Loucy (cell line): ENCODE data around the gene MAP4K3.

Experiments
- H2AFZ ChIP-seq: fragments of 200-600 bp; sonication (generic); 2 replicates; pipeline ENCODE4 v1.6.0; 2016; ENCODE audit warnings: antibody characterized with exemption, mild to moderate bottlenecking, low read length, moderate library complexity
- H3F3A ChIP-seq: fragments of 200-600 bp; 2 replicates; pipeline ENCODE4 v1.6.0; 2016; ENCODE audit warnings: antibody characterized with exemption, low read depth, mild to moderate bottlenecking
- H3K27me3 ChIP-seq: fragments of 200-600 bp; sonication (generic); 2 replicates; pipeline ENCODE4 v1.6.1; 2014; ENCODE audit warnings: low read length, mild to moderate bottlenecking; ENCODE audit not compliant: insufficient read depth, poor library complexity, severe bottlenecking
- H3K36me3 ChIP-seq: fragments of 200-600 bp; sonication (generic); 2 replicates; pipeline ENCODE4 v1.6.1; 2016; ENCODE audit warnings: low read length; ENCODE audit not compliant: insufficient read depth
- H3K4me1 ChIP-seq: fragments of 200-600 bp; sonication (generic); 2 replicates; pipeline ENCODE4 v1.5.1; 2014; ENCODE audit warnings: low read length, mild to moderate bottlenecking; ENCODE audit not compliant: insufficient read depth, poor library complexity, severe bottlenecking
- H3K4me2 ChIP-seq: fragments of 200-600 bp; sonication (generic); 2 replicates; pipeline ENCODE4 v1.6.0; 2014; ENCODE audit warnings: antibody characterized with exemption, low read length, low read depth, mild to moderate bottlenecking; ENCODE audit not compliant: poor library complexity, severe bottlenecking
- H3K4me3 ChIP-seq: fragments of 200-600 bp; sonication (generic); 2 replicates; pipeline ENCODE4 v1.5.1; 2014; ENCODE audit warnings: low read length, mild to moderate bottlenecking, mixed read lengths; ENCODE audit not compliant: poor library complexity, severe bottlenecking
- H3K79me2 ChIP-seq: fragments of 200-600 bp; sonication (generic); 2 replicates; pipeline ENCODE4 v1.6.1; 2014; ENCODE audit warnings: low read length; ENCODE audit not compliant: insufficient read depth
- H3K9ac ChIP-seq: fragments of 200-600 bp; sonication (generic); 2 replicates; pipeline ENCODE4 v1.6.0; 2014; ENCODE audit warnings: mild to moderate bottlenecking, low read depth, low read length, moderate library complexity; ENCODE audit not compliant: poor library complexity, severe bottlenecking
- H3K9me2 ChIP-seq: fragments of 200-600 bp; sonication (generic); replicated peaks from 2 replicates; pipeline ENCODE4 v1.6.1; 2016; ENCODE audit warnings: low read depth, low read length, mixed read lengths
- H3K9me3 ChIP-seq: fragments of 200-600 bp; sonication (generic); 2 replicates; pipeline ENCODE4 v1.6.1; 2014; ENCODE audit warnings: mild to moderate bottlenecking, antibody characterized with exemption, low read length, low read depth; ENCODE audit not compliant: insufficient read depth
- H4K20me1 ChIP-seq: fragments of 200-600 bp; sonication (generic); 2 replicates; pipeline ENCODE4 v1.6.0; 2014; ENCODE audit warnings: antibody characterized with exemption, low read length, mild to moderate bottlenecking; ENCODE audit not compliant: insufficient read depth, poor library complexity, severe bottlenecking
- CTCF ChIP-seq: fragments of 200-600 bp; sonication (generic); conservative IDR thresholded peaks from 2 replicates; pipeline ENCODE4 v1.5.1; 2014; ENCODE audit warnings: mild to moderate bottlenecking, antibody characterized with exemption, low read length
- EZH2phosphoT487 ChIP-seq: fragments of 200-600 bp; IDR thresholded peaks from 2 replicates; pipeline ENCODE4 v1.6.1; 2018; ENCODE audit warnings: antibody characterized with exemption, mild to moderate bottlenecking, moderate library complexity, borderline replicate concordance

MAP4K3 gene

DNA sequence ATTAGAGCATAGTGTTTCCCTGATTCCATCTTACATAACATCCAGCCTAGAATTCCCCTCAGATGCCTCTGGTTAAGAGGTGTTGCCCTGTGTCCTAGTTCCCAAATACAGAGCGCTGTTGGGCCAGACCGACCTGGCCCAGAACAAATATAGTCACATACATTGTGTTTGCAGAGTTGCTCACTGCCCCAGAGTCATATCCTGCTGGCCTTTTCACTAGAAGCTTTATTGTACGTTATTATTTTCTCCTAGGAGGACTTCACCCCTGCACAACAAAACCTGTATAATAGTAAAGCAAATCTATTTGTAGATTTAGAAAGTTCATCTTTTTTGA is 11.1 kb upstream of the MAP4K3 start:
- Histone ChIP-seq H3K4me3 (no peak overlapping the region), H3F3A (no peaks in the 10 kb centered on the region), H3K9me3 (0 out of 2 replicates have a peak, but pooled peaks cover under 1% of the 10 kb centered on the region), H3K4me2 (no peak overlapping the region), H3K9me2 (no peaks in the 10 kb centered on the region), H4K20me1 (no peaks in the 10 kb centered on the region), H3K79me2 (no peaks in the 10 kb centered on the region), H3K9ac (no peak overlapping the region), H2AFZ (no peak overlapping the region), H3K27me3 (no peaks in the 10 kb centered on the region), H3K4me1 (no peaks in the 10 kb centered on the region), H3K36me3 (no peaks in the 10 kb centered on the region)
- TF ChIP-seq CTCF (no peak), EZH2phosphoT487 (no peak)

- TF ChIP-seq EZH2phosphoT487 (no peak), CTCF (no peak)
- H3K4me2 ChIP-seq = no peak overlapping the region
- no peaks in the 10 kb centered on the region for H4K20me1 ChIP-seq
- H2AFZ ChIP-seq = no peak overlapping the region
- H3K4me1 ChIP-seq = no peaks in the 10 kb centered on the region
- no peaks in the 10 kb centered on the region for H3K9me2 ChIP-seq
- no peak overlapping the region for H3K9ac ChIP-seq
- H3K36me3 ChIP-seq = no peaks in the 10 kb centered on the region
- no peaks in the 10 kb centered on the region for H3F3A ChIP-seq
- H3K9me3 ChIP-seq = 0 out of 2 replicates have a peak, but pooled peaks cover 3% of the 10 kb centered on the region
- H3K27me3 ChIP-seq = no peaks in the 10 kb centered on the region
- H3K4me3 ChIP-seq = no peak overlapping the region
- no peaks in the 10 kb centered on the region for H3K79me2 ChIP-seq
Observed at GRCh38 chr2:39447266-39448168, 10.4 kb upstream of the MAP4K3 start.

DNA sequence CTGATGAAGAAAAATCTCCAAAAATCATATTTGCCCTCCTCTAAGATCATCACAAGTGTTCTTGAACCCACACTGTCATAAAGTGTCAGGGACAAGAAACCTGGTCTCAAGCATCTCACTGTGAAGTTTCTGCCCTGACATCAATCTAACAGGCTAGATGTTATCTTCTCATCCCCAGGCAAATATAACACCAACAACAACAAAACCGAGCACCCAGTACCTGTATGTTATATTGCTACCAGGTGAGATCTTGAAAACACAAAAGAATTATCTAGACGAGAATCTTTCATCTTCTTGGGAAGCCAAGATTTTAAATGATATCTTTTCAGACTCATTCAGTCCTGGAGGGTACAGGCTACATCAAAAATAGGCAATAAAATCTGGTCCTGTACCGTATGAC is 8.8 kb upstream of the MAP4K3 start:
- Histone ChIP-seq H3K9ac (no peak overlapping the region), H3K4me2 (no peak overlapping the region)

More for the DNA sequence above, 8.8 kb upstream of the MAP4K3 start:
- H3K36me3 ChIP-seq = no peaks in the 10 kb centered on the region
- TF ChIP-seq EZH2phosphoT487 (no peak), CTCF (no peak)
- H3K27me3 ChIP-seq = no peaks in the 10 kb centered on the region
- H3K4me3 ChIP-seq = no peak overlapping the region
- H3K9me2 ChIP-seq = no peaks in the 10 kb centered on the region
- no peaks in the 10 kb centered on the region for H3K79me2 ChIP-seq
- H3F3A ChIP-seq = no peaks in the 10 kb centered on the region
- H4K20me1 ChIP-seq = no peaks in the 10 kb centered on the region
- no peak overlapping the region for H2AFZ ChIP-seq
- H3K9me3 ChIP-seq = 0 out of 2 replicates have a peak, but pooled peaks cover 3% of the 10 kb centered on the region
- H3K4me1 ChIP-seq = no peaks in the 10 kb centered on the region
